Small intestine (tissue), 7 donors: ENCODE measurements around the gene RRP12. TPM values are rescaled to one million over a fixed set of nuclear protein-coding genes. Genes with fewer than 3 reads are reported as not detected.
A peak's percentile ranks its signal among the peaks of the same experiment; 100 is the strongest.

ENCODE experiments used
- DNase-seq, 2 donors: peaks; one replicate each; pipeline versions ENCODE4 v3.0.0 to v3.0.0-alpha.2; 2013
- FAIRE-seq: peaks from 2 replicates; lab custom pipeline; 2012; peaks lifted over from hg19 to GRCh38; lab: Jason Lieb, UNC
- H3K27ac ChIP-seq, 3 donors: one replicate each; pipeline ENCODE4 v1.5.1; 2013; ENCODE audit warnings: low read length in 2 of 3, mild to moderate bottlenecking in 2 of 3, control low read depth in 1 of 3, inconsistent platforms in 1 of 3, low read depth in 1 of 3, moderate library complexity in 1 of 3
- H3K27me3 ChIP-seq, 3 donors: one replicate each; pipeline ENCODE4 v1.6.1; 2013; ENCODE audit warnings: low read length in 3 of 3, inconsistent platforms in 1 of 3; ENCODE audit not compliant: control insufficient read depth in 3 of 3, insufficient read depth in 3 of 3
- H3K36me3 ChIP-seq, 3 donors: one replicate each; pipeline ENCODE4 v1.6.1; 2013; ENCODE audit warnings: low read length in 3 of 3, inconsistent platforms in 1 of 3, low read depth in 1 of 3, mild to moderate bottlenecking in 1 of 3, moderate library complexity in 1 of 3; ENCODE audit not compliant: control insufficient read depth in 3 of 3, insufficient read depth in 2 of 3
- H3K4me1 ChIP-seq, 3 donors: one replicate each; pipeline ENCODE4 v1.6.1; 2013; ENCODE audit warnings: low read length in 2 of 3, inconsistent platforms in 1 of 3, low read depth in 1 of 3, mild to moderate bottlenecking in 1 of 3, moderate library complexity in 1 of 3; ENCODE audit not compliant: control insufficient read depth in 3 of 3, insufficient read depth in 2 of 3
- H3K4me3 ChIP-seq, 3 donors: one replicate each; pipeline ENCODE4 v1.5.1; 2013; ENCODE audit warnings: low read length in 3 of 3, control low read depth in 1 of 3, inconsistent platforms in 1 of 3, low read depth in 1 of 3, mild to moderate bottlenecking in 1 of 3, moderate library complexity in 1 of 3
- H3K9me3 ChIP-seq, 2 donors: one replicate each; pipeline ENCODE4 v1.6.1; 2013; ENCODE audit warnings: low read depth in 1 of 2, low read length in 1 of 2; ENCODE audit not compliant: control insufficient read depth in 2 of 2, insufficient read depth in 1 of 2
- WGBS, 3 donors: extraction: QIAGEN DNeasy Blood & Tissue Kit; methylation state at CpG; one replicate each; pipeline ENCODE4 v1.1.7; 2013; 5-methylcytosine and 5-hydroxymethylcytosine counted together
- polyA plus RNA-seq, 4 donors: library from polyadenylated mRNA; stranded (reverse) in 3 of 4; unstranded in 1 of 4; fragments of 200-250 nt in 3 of 4; fragments of 120-200 nt in 1 of 4; gene quantifications; one replicate each; pipeline versions ENCODE4 v1.2.1 to v1.2.3, GENCODE V29; 2013
- donor health status: healthy with polysubstance abuse.
- donor health status: control.
- donor health status: control.
- donor health status: Bipolar disorder and iron deficiency.
- donor health status: healthy.

RRP12 gene
- polyA plus RNA-seq, 4 donors, result 6.0 to 24.5 (median 12.5) TPM

DNA sequence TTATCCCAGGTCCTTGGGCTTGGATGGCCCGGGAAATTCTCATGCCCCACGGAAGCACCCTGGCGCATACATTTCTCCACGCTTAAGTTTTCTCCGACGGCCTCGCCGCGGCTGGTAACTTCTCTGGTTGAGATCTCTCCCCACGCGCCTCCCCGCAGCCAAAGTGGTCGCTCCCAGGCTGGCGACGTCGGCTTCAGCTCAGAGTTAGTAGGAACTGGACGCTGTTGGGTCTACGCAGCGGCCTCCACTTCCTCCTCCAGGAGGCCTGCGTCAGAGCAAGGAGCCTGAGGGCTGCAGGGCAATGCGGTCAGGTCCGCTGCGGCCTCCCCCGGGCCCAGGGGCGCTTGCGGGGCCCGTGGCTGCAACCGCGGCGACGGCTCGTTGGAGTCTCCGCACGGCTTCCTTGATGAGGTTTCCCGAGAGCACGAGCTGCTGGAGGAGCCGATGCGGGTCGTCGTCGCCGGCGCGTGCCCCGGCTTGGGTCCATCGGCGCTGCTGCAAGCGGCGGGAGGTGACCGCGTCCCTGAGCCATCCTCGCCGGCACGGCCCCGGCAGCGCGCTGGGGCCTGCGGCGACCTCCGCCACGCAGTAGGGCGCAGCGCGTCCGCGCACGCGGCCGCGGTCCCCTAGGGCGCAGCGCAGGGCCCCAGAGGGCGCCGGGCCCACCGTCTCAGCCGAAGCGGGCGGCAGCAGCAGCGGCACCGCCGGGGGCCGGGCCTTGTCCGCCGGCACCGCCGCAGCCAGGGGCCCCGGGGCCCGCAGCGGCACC, 67.4 kb downstream of the RRP12 start:
- peaks cover 0 to 16% (median 0%) of the 10 kb centered on the region in 3 donors for H3K36me3 ChIP-seq
- peaks cover 0 to 5% (median 0%) of the 10 kb centered on the region in 3 donors for H3K27me3 ChIP-seq
- no peaks in the 10 kb centered on the region for H3K9me3 ChIP-seq
- H3K4me1 ChIP-seq, result peaks cover 0 to 25% (median 5%) of the 10 kb centered on the region in 3 donors
- peak overlapping the region; percentile 81 to 98 (median 82) for H3K4me3 ChIP-seq
- FAIRE-seq (no peak), DNase-seq (peak; percentile 65 to 77)
- peak overlapping the region; percentile 85 to 96 (median 86) for H3K27ac ChIP-seq
- WGBS, 3 donors, result 1% methylated on average over 37 to 89 of the region's 89 CpGs

- Histone ChIP-seq H3K36me3 (peaks cover 0 to 18% (median 0%) of the 10 kb centered on the region in 3 donors), H3K27ac (peak overlapping the region; percentile 81 to 96 (median 85)), H3K4me3 (peak overlapping the region; percentile 81 to 98 (median 82)), H3K27me3 (peaks cover 0 to 5% (median 0%) of the 10 kb centered on the region in 3 donors), H3K9me3 (no peaks in the 10 kb centered on the region), H3K4me1 (peaks cover 0 to 30% (median 5%) of the 10 kb centered on the region in 3 donors)
- no peak for FAIRE-seq
- DNase-seq, result no peak
- WGBS, 3 donors, result 4 to 6% (median 5%) methylated on average over 7 of the region's 7 CpGs
Observed at GRCh38 chr10:97333351-97333600, 67.9 kb downstream of the RRP12 start.

GRCh38 chr10:97332591-97333350, 68.4 kb downstream of the RRP12 start:
- no peaks in the 10 kb centered on the region for H3K9me3 ChIP-seq
- DNase-seq (peak; percentile 85 to 86), FAIRE-seq (no peak)
- H3K4me1 ChIP-seq, result peaks cover 1 to 35% (median 5%) of the 10 kb centered on the region in 3 donors
- peaks cover 0 to 18% (median 0%) of the 10 kb centered on the region in 3 donors for H3K36me3 ChIP-seq
- peak overlapping the region; percentile 81 to 96 (median 85) for H3K27ac ChIP-seq
- 6 to 18% (median 15%) methylated on average over 18 of the region's 18 CpGs for WGBS, 3 donors
- peaks cover 0 to 5% (median 0%) of the 10 kb centered on the region in 3 donors for H3K27me3 ChIP-seq
- H3K4me3 ChIP-seq, result peak overlapping the region; percentile 81 to 98 (median 82)

- WGBS, 3 donors, result 31 to 55% (median 36%) methylated on average over 6 of the region's 6 CpGs
- peaks cover 0 to 5% (median 0%) of the 10 kb centered on the region in 3 donors for H3K27me3 ChIP-seq
- peak overlapping the region in 2 of 3 donors; percentile 82 to 98 for H3K4me3 ChIP-seq
- H3K9me3 ChIP-seq, result no peaks in the 10 kb centered on the region
- no peak for FAIRE-seq
- H3K36me3 ChIP-seq, result peaks cover 0 to 18% (median 0%) of the 10 kb centered on the region in 3 donors
- H3K4me1 ChIP-seq, result peaks cover 5 to 44% (median 5%) of the 10 kb centered on the region in 3 donors
- peak overlapping the region in 1 of 3 donors; percentile 81 for H3K27ac ChIP-seq
- peak in 1 of 2 donors; percentile 17 for DNase-seq
Observed at GRCh38 chr10:97331153-97331703, 69.9 kb downstream of the RRP12 start.

- Histone ChIP-seq H3K27me3 (no peaks in the 10 kb centered on the region), H3K27ac (peak overlapping the region in 2 of 3 donors; percentile 46 to 51), H3K9me3 (no peaks in the 10 kb centered on the region), H3K4me3 (no peak overlapping the region), H3K4me1 (peaks cover 5 to 44% (median 5%) of the 10 kb centered on the region in 3 donors), H3K36me3 (peaks cover 0 to 18% (median 0%) of the 10 kb centered on the region in 3 donors)
- DNase-seq (peak; percentile 18 to 21), FAIRE-seq (no peak)
- WGBS, 3 donors, result 30 to 63% (median 39%) methylated on average over 5 of the region's 5 CpGs
Observed at GRCh38 chr10:97329766-97330165, 71.4 kb downstream of the RRP12 start.

- no peaks in the 10 kb centered on the region for H3K27me3 ChIP-seq
- FAIRE-seq (no peak), DNase-seq (peak; percentile 51 to 90)
- 15 to 60% (median 29%) methylated on average over 3 of the region's 3 CpGs for WGBS, 3 donors
- H3K4me1 ChIP-seq, result peaks cover 5 to 44% (median 5%) of the 10 kb centered on the region in 3 donors
- no peak overlapping the region for H3K4me3 ChIP-seq
- H3K9me3 ChIP-seq, result no peaks in the 10 kb centered on the region
- peaks cover 0 to 18% (median 0%) of the 10 kb centered on the region in 3 donors for H3K36me3 ChIP-seq
- H3K27ac ChIP-seq, result peak overlapping the region; percentile 37 to 71 (median 46)
Observed at GRCh38 chr10:97328646-97329453, 72.3 kb downstream of the RRP12 start.

GRCh38 chr10:97327348-97328294, 73.5 kb downstream of the RRP12 start:
- peaks cover 5 to 44% (median 5%) of the 10 kb centered on the region in 3 donors for H3K4me1 ChIP-seq
- H3K27ac ChIP-seq, result peak overlapping the region; percentile 5 to 47 (median 34)
- H3K9me3 ChIP-seq, result no peaks in the 10 kb centered on the region
- FAIRE-seq, result no peak
- DNase-seq, result peak; percentile 31 to 56
- WGBS, 3 donors, result 16 to 66% (median 33%) methylated on average over 7 of the region's 7 CpGs
- H3K27me3 ChIP-seq, result no peaks in the 10 kb centered on the region
- no peak overlapping the region for H3K4me3 ChIP-seq
- peaks cover 0 to 18% (median 0%) of the 10 kb centered on the region in 3 donors for H3K36me3 ChIP-seq
